Fibroblast of skin of right biceps (primary cell): Measurements from ENCODE around the gene LRRC2.

Experiments
- DNase-seq: peaks from one replicate; pipeline ENCODE4 v3.0.0-alpha.2; 2013

Gene LRRC2

DNA sequence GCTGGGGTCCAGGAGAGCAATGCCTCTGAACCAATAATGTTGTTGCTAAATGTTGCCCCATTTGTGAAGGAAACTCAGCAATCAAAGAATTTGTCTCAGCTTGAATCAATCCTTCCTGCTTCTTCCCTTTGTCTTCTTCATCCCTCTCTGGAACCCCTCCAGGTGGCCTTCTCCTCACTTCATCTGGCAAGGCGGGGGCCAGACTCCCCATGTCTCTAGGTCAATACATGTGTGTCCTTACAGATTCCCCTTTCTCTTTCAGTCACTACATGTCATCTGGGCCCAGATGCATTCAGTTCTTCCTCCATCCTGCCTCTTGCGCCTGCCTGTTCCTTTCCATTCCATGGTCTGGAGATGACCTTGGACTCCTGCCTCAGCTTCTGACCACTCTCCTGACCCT, 93.4 kb downstream of the LRRC2 start:
- no peak for DNase-seq

GRCh38 chr3:46471371-46471914, 94.7 kb downstream of the LRRC2 start:
- no peak for DNase-seq

GRCh38 chr3:46470831-46471230, 95.3 kb downstream of the LRRC2 start:
- DNase-seq, result no peak

DNA sequence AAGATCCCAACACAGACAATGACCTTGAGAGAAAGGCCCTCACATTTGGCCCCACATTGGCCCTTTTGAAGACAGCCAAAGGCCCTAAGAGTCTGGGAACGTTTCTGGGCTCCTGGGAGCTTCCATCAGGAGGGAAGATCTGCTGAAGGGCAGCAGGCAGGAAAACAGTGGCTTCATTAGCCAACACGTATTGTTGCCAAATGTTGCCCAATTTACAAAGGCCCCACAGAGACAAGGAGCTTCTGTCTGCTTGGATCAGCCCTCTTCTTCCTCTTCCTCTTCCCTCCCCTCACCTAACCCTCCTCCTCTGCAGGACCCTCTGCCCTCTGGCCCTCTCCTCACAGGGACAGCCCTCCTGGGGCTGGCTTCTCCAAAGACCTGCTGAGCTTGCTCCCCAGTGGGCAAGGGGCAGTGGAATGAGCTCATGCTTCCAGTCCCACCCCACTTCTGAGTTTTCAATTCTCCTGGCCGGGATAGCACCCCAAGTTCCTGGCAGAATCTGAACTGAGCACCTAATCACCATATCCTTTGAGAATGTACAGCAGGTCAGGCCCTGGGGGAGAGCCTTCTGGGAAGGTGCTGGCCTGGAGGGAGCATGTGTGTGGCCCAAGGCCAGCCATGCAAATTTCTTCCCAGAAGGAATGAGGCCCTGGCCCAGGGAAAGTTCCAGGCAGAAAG, 96.3 kb downstream of the LRRC2 start:
- no peak for DNase-seq

GRCh38 chr3:46468753-46469600, 97.1 kb downstream of the LRRC2 start:
- no peak for DNase-seq

DNA sequence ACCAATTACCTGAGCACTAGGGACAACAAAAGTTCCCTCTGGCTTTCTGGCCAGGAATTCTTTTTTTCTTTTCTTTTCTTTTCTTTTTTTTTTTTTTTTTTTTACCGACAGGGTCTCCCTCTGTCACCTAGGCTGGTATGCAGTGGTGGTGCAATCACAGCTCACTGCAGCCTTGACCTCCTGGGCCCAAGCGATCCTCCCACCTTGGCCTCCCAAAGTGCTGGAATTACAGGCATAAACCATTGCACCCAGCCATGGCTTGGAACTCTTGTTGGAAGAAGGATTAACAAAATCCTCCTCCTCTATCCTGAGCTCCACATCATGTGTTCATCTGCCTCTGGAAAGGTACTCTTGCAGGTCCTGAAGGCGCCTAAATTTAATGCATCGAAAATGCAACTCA, 98.5 kb downstream of the LRRC2 start:
- no peak for DNase-seq

DNA sequence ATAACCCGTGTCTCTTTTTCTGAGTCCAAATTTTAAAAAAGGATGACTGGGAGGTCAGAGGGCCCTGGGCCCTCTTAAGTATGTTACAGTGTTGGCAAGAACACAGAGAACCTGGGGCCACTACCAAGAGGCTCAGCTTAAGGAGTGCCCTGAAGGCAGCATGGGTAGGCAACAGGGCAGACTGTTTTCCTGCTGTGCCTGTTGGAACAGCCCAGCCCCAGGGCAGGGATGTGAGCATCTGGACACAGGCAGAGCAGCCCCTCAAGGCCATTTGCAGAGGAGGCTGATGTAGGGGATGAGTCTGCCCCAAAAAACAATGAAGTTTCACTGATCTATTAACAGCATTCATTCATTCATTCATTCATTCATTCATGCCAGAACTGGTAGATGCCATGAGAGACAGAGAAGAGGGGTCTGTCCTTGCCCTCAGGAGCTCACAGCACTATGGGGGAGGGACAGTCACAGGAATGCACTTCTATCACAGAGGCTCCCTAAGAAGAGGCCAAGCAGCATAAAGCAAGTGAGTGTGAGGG, 99.2 kb downstream of the LRRC2 start:
- DNase-seq, result no peak

DNA sequence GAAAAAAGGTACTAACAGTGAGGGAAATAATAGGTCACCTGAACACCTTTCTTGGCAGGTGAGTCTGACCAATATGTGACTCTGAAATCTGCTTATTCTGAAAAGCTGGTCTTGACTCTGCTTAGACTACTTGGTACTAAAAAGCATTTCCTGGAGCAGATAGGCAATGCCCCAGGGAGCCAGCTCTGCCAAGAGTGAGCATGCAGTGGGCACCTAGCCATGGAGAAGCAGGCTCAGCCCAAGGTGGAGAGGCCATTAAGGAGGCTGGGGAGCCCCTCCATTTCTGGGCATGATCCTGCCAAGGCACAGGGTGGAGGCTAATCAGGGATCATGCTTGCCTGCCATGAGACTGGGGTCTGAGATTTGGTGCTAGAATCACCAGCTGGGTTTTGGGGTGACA, 99.8 kb downstream of the LRRC2 start:
- DNase-seq, result no peak
